Aorta (tissue), 5 donors: ENCODE measurements around the gene ZNF324B. TPM values are rescaled to one million over a fixed set of nuclear protein-coding genes. Genes with fewer than 3 reads are reported as not detected.

ENCODE experiments used
- ATAC-seq: fragments of 200-7000 bp; cut with Tn5 transposase; one replicate; pipeline ENCODE4 v1.9.1; 2022; ENCODE audit warnings: moderate library complexity; ENCODE audit not compliant: low FRiP score
- DNase-seq, 2 donors: peaks; one replicate each; pipeline ENCODE4 v3.0.0-alpha.2; 2020
- H3K27ac ChIP-seq, 2 donors: one replicate each; pipeline ENCODE4 v1.5.1; 2013; ENCODE audit warnings: low read length in 2 of 2, mild to moderate bottlenecking in 2 of 2, moderate library complexity in 2 of 2, control low read depth in 1 of 2, inconsistent platforms in 1 of 2, low read depth in 1 of 2
- H3K27me3 ChIP-seq, 2 donors: one replicate each; pipeline ENCODE4 v1.6.1; 2013; ENCODE audit warnings: control low read depth in 1 of 2, low read length in 1 of 2, mild to moderate bottlenecking in 1 of 2, moderate library complexity in 1 of 2; ENCODE audit not compliant: insufficient read depth in 2 of 2, control insufficient read depth in 1 of 2
- H3K36me3 ChIP-seq, 2 donors: one replicate each; pipeline ENCODE4 v1.6.1; 2013; ENCODE audit warnings: control low read depth in 1 of 2, low read length in 1 of 2, mild to moderate bottlenecking in 1 of 2; ENCODE audit not compliant: insufficient read depth in 2 of 2, control insufficient read depth in 1 of 2
- H3K4me1 ChIP-seq, 2 donors: one replicate each; pipeline ENCODE4 v1.6.1; 2013; ENCODE audit warnings: low read length in 2 of 2, control low read depth in 1 of 2, mild to moderate bottlenecking in 1 of 2, moderate library complexity in 1 of 2; ENCODE audit not compliant: insufficient read depth in 2 of 2, control insufficient read depth in 1 of 2
- H3K4me3 ChIP-seq, 2 donors: one replicate each; pipeline ENCODE4 v1.5.1; 2013; ENCODE audit warnings: low read length in 2 of 2, control low read depth in 1 of 2, mild to moderate bottlenecking in 1 of 2
- H3K9me3 ChIP-seq: one replicate; pipeline ENCODE4 v1.6.1; 2013; ENCODE audit warnings: mild to moderate bottlenecking, low read length; ENCODE audit not compliant: control insufficient read depth
- WGBS, 2 donors: extraction: QIAGEN DNeasy Blood & Tissue Kit; methylation state at CpG; one replicate each; pipeline ENCODE4 v1.1.7; 2013; 5-methylcytosine and 5-hydroxymethylcytosine counted together
- intact Hi-C, 2 donors: fragments of 100-400 bp; cut with DNase I; formaldehyde crosslinking; loops; one replicate each; pipeline versions ENCODE4 v1.14.2 to v1.15.0; 2022
- polyA plus RNA-seq, 2 donors: library from polyadenylated mRNA; stranded (reverse); fragments of 200-250 nt; gene quantifications; one replicate each; pipeline ENCODE4 v1.2.3, GENCODE V29; 2013
- total RNA-seq, 2 donors: library from RNA; stranded (reverse); fragmentation: NEBNext Ultra II Directional; extraction: Animal tissue kit (Norgen Biotek cat#: 25700); gene quantifications; one replicate each; pipeline ENCODE4 v1.2.1, GENCODE V29; 2021
- donor health status: healthy with polysubstance abuse.
- donor health status: Bipolar disorder and iron deficiency.
- donor health status: DM: no; HTN: no; CAD: no.
- donor health status: DM: no; HTN: no; CAD: no.
- donor health status: DM: yes; HTN: yes; CAD: no.

The ZNF324B gene
- total and polyA plus RNA-seq, 4 donors, result 1.5 to 5.7 (median 3.4) TPM

GRCh38 chr19:58499021-58499927, 47.9 kb downstream of the ZNF324B start:
- no peaks in the 10 kb centered on the region for H3K4me1 ChIP-seq
- WGBS, 2 donors, result 1 to 2% methylated on average over 60 of the region's 60 CpGs
- intact Hi-C loops, result loop anchor here in 1 of 2 donors (1.0 kb wide), 1 partner anchor 20 kb away; the partner anchor contains the start of gene ZBTB45

GRCh38 chr19:58500242-58500641, 48.8 kb downstream of the ZNF324B start:
- H3K27me3 ChIP-seq, result no peaks in the 10 kb centered on the region
- ATAC-seq (no peak), DNase-seq (no peak)
- no peaks in the 10 kb centered on the region for H3K36me3 ChIP-seq
- H3K27ac ChIP-seq, result no peak overlapping the region
- WGBS, 2 donors, result 88 to 94% methylated on average over 14 of the region's 14 CpGs
- H3K4me1 ChIP-seq, result no peaks in the 10 kb centered on the region
- intact Hi-C loops, result no loop called here
- no peaks in the 10 kb centered on the region for H3K9me3 ChIP-seq
- H3K4me3 ChIP-seq, result no peak overlapping the region

More at GRCh38 chr19:58499021-58499927, 47.9 kb downstream of the ZNF324B start:
- ATAC-seq (peak; percentile 97), DNase-seq (peak; percentile 100)
- no peaks in the 10 kb centered on the region for H3K9me3 ChIP-seq
- H3K27me3 ChIP-seq, result no peaks in the 10 kb centered on the region
- H3K36me3 ChIP-seq, result no peaks in the 10 kb centered on the region
- H3K27ac ChIP-seq, result no peak overlapping the region
- H3K4me3 ChIP-seq, result peak overlapping the region in 1 of 2 donors; percentile 40

Other genes with a start within 250 kb of the ZNF324B start
- gene ZNF544, start 222.7 kb upstream of the ZNF324B start, total RNA-seq, result 10 to 100 TPM; 16.5 to 26.2 TPM
- 10 to 100 TPM; 11.2 to 15.4 TPM for gene ZNF544, start 222.7 kb upstream of the ZNF324B start, polyA plus RNA-seq
- 1 to 10 TPM; 5.9 to 7.8 TPM for gene ZNF8, start 172.7 kb upstream of the ZNF324B start, total RNA-seq
- gene ZNF8, start 172.7 kb upstream of the ZNF324B start, polyA plus RNA-seq, result 1 to 10 TPM in 1 of 2 donors, under 1 TPM in 1; 0.38 to 1.9 TPM
- 10 to 100 TPM; 33.6 to 34.3 TPM for gene ERVK3-1, start 146.2 kb upstream of the ZNF324B start, total RNA-seq
- 10 to 100 TPM; 26.4 to 48.1 TPM for gene ERVK3-1, start 146.2 kb upstream of the ZNF324B start, polyA plus RNA-seq
- 1 to 10 TPM; 2.2 to 3.1 TPM for gene ZSCAN22, start 124.6 kb upstream of the ZNF324B start, total RNA-seq
- gene ZSCAN22, start 124.6 kb upstream of the ZNF324B start, polyA plus RNA-seq, result under 1 TPM; 0.25 to 0.43 TPM
- gene A1BG, start 98.1 kb upstream of the ZNF324B start, total RNA-seq, result 10 to 100 TPM in 1 of 2 donors, 1 to 10 TPM in 1; 9.7 to 11.3 TPM
- 10 to 100 TPM; 21.5 to 81.6 TPM for gene A1BG, start 98.1 kb upstream of the ZNF324B start, polyA plus RNA-seq
- under 1 TPM; 0.32 to 0.87 TPM for gene ZNF497, start 88.9 kb upstream of the ZNF324B start, total RNA-seq
- under 1 TPM in 1 of 2 donors, not detected in 1; 0.79 TPM for gene ZNF497, start 88.9 kb upstream of the ZNF324B start, polyA plus RNA-seq
- gene ZNF837, start 70.6 kb upstream of the ZNF324B start, total RNA-seq, result 1 to 10 TPM in 1 of 2 donors, under 1 TPM in 1; 0.65 to 1.8 TPM
- 1 to 10 TPM in 1 of 2 donors, under 1 TPM in 1; 0.75 to 1.2 TPM for gene ZNF837, start 70.6 kb upstream of the ZNF324B start, polyA plus RNA-seq
- gene RPS5, start 64.4 kb upstream of the ZNF324B start, total RNA-seq, result 100 to 1,000 TPM; 609 to 674 TPM
- 1,000 to 10,000 TPM; 1,453 to 1,636 TPM for gene RPS5, start 64.4 kb upstream of the ZNF324B start, polyA plus RNA-seq
- gene RNF225, start 56.0 kb upstream of the ZNF324B start, total RNA-seq, result not detected
- not detected for gene RNF225, start 56.0 kb upstream of the ZNF324B start, polyA plus RNA-seq
- 10 to 100 TPM; 11.8 to 13.4 TPM for gene ZNF584, start 43.0 kb upstream of the ZNF324B start, total RNA-seq
- gene ZNF584, start 43.0 kb upstream of the ZNF324B start, polyA plus RNA-seq, result 10 to 100 TPM in 1 of 2 donors, under 1 TPM in 1; 0.75 to 10.3 TPM
- gene ZNF132, start 11.5 kb upstream of the ZNF324B start, total RNA-seq, result 1 to 10 TPM; 4.5 to 5.4 TPM
- gene ZNF132, start 11.5 kb upstream of the ZNF324B start, polyA plus RNA-seq, result 1 to 10 TPM in 1 of 2 donors, under 1 TPM in 1; 0.38 to 1.4 TPM
- 10 to 100 TPM; 10.8 to 14.1 TPM for gene ZNF324, start 15.5 kb downstream of the ZNF324B start, total RNA-seq
- 1 to 10 TPM; 2.3 to 4.6 TPM for gene ZNF324, start 15.5 kb downstream of the ZNF324B start, polyA plus RNA-seq
- gene ZNF446, start 24.7 kb downstream of the ZNF324B start, total RNA-seq, result 1 to 10 TPM; 6.4 to 9.9 TPM
- gene ZNF446, start 24.7 kb downstream of the ZNF324B start, polyA plus RNA-seq, result 10 to 100 TPM; 10.4 to 26.1 TPM
- 1 to 10 TPM; 8.1 to 9.8 TPM for gene SLC27A5, start 60.4 kb downstream of the ZNF324B start, total RNA-seq
- gene SLC27A5, start 60.4 kb downstream of the ZNF324B start, polyA plus RNA-seq, result 10 to 100 TPM; 12.5 to 24.6 TPM
- 10 to 100 TPM; 12.2 to 15.6 TPM for gene ZBTB45, start 68.2 kb downstream of the ZNF324B start, total RNA-seq
- gene ZBTB45, start 68.2 kb downstream of the ZNF324B start, polyA plus RNA-seq, result 1 to 10 TPM; 3.0 to 8.1 TPM
- 100 to 1,000 TPM; 167 to 179 TPM for gene TRIM28, start 92.4 kb downstream of the ZNF324B start, total RNA-seq
- gene TRIM28, start 92.4 kb downstream of the ZNF324B start, polyA plus RNA-seq, result 100 to 1,000 TPM in 1 of 2 donors, 10 to 100 TPM in 1; 76.5 to 210 TPM
- gene CHMP2A, start 103.5 kb downstream of the ZNF324B start, total RNA-seq, result 10 to 100 TPM; 94.9 to 99.8 TPM
- gene CHMP2A, start 103.5 kb downstream of the ZNF324B start, polyA plus RNA-seq, result 100 to 1,000 TPM; 186 to 208 TPM
- gene UBE2M, start 107.0 kb downstream of the ZNF324B start, total RNA-seq, result 10 to 100 TPM; 47.5 to 57.7 TPM
- gene UBE2M, start 107.0 kb downstream of the ZNF324B start, polyA plus RNA-seq, result 10 to 100 TPM; 47.1 to 51.2 TPM
- 10 to 100 TPM; 17.7 to 31.9 TPM for gene MZF1, start 121.7 kb downstream of the ZNF324B start, total RNA-seq
- gene MZF1, start 121.7 kb downstream of the ZNF324B start, polyA plus RNA-seq, result 10 to 100 TPM in 1 of 2 donors, 1 to 10 TPM in 1; 6.3 to 81.5 TPM